GM12878 (cell line): Measurements from ENCODE around the gene ZNF827. TPM values are rescaled to one million over a fixed set of nuclear protein-coding genes. Genes with fewer than 3 reads are reported as not detected.

ENCODE experiments used
- ATAC-seq: fragments of 200-7000 bp; cut with Tn5 transposase; 3 replicates; pipeline ENCODE4 v1.9.1; 2020; ENCODE audit warnings: mild to moderate bottlenecking, moderate library complexity
- BruUV-seq: library from RNA; stranded (reverse); fragments of 400-500 nt; replicated peaks from 2 replicates; lab custom pipeline; 2021; lab: Mats Ljungman, UMichigan
- CTCF ChIA-PET: fragments of 300-600 bp; sonication (Branson Sonifier 250); formaldehyde crosslinking; extraction: SDS; loops from one replicate; lab custom pipeline; 2021; ENCODE audit warnings: inconsistent platforms; lab: Yijun Ruan, JAX
- POLR2A ChIA-PET: fragments of 350-600 bp; formaldehyde crosslinking; extraction: SDS; loops from one replicate; lab custom pipeline; 2021; ENCODE audit warnings: inconsistent platforms; lab: Charles Lee
- RAD21 ChIA-PET: fragments of 300-600 bp; sonication (Branson Sonifier 250); formaldehyde crosslinking; loops from one replicate; lab custom pipeline; 2023; ENCODE audit warnings: antibody characterized with exemption; ENCODE audit not compliant: unreplicated experiment; lab: Charles Lee
- SMC1A ChIA-PET: fragments of 300-600 bp; sonication (Branson Sonifier 250); formaldehyde crosslinking; loops from one replicate; lab custom pipeline; 2023; ENCODE audit not compliant: unreplicated experiment, uncharacterized antibody; lab: Charles Lee
- DNase-seq: peaks from one replicate; pipeline ENCODE4 v3.0.0-alpha.2; 2011; ENCODE audit warnings: low read depth, low spot score
- FAIRE-seq: peaks from 3 replicates; lab custom pipeline; 2011; peaks lifted over from hg19 to GRCh38; lab: Jason Lieb, UNC
- H2AFZ ChIP-seq: 2 replicates; pipeline ENCODE4 v1.6.0; 2011; ENCODE audit warnings: low read depth, low read length, control low read depth; ENCODE audit not compliant: control insufficient read depth
- H3K27ac ChIP-seq: 2 replicates; pipeline ENCODE4 v1.5.1; 2011; ENCODE audit warnings: control low read depth; ENCODE audit not compliant: control insufficient read depth, insufficient read depth
- H3K27me3 ChIP-seq, 2 experiments: replicated peaks in 1 of 2; 2 replicates each; pipeline versions ENCODE4 v1.6.0 to v1.6.1; 2011; ENCODE audit warnings: low read length in 1 of 2; ENCODE audit not compliant: control insufficient read depth in 2 of 2, insufficient read depth in 2 of 2
- H3K36me3 ChIP-seq, 2 experiments: 2 replicates each; pipeline ENCODE4 v1.5.1; 2011; ENCODE audit warnings: low read length in 1 of 2; ENCODE audit not compliant: control insufficient read depth in 2 of 2, insufficient read depth in 2 of 2
- H3K4me1 ChIP-seq: 2 replicates; pipeline ENCODE4 v1.6.1; 2011; ENCODE audit warnings: mild to moderate bottlenecking, low read length, moderate library complexity, mixed read lengths; ENCODE audit not compliant: control insufficient read depth, insufficient read depth
- H3K4me2 ChIP-seq: 2 replicates; pipeline ENCODE4 v1.6.0; 2011; ENCODE audit warnings: control low read depth; ENCODE audit not compliant: control insufficient read depth, insufficient read depth
- H3K4me3 ChIP-seq: fragments of 200-600 bp; sonication (generic); 2 replicates; pipeline ENCODE4 v1.5.1; 2016
- H3K79me2 ChIP-seq: 2 replicates; pipeline ENCODE4 v1.6.0; 2011; ENCODE audit warnings: low read length; ENCODE audit not compliant: control insufficient read depth, insufficient read depth
- H3K9ac ChIP-seq: 2 replicates; pipeline ENCODE4 v1.8.0; 2011; ENCODE audit warnings: low read length, control low read depth, mixed read lengths; ENCODE audit not compliant: control insufficient read depth, insufficient read depth
- H3K9me3 ChIP-seq: replicated peaks from 3 replicates; pipeline ENCODE4 v1.5.1; 2011; ENCODE audit warnings: mild to moderate bottlenecking, low read length; ENCODE audit not compliant: control insufficient read depth, insufficient read depth
- H4K20me1 ChIP-seq: 2 replicates; pipeline ENCODE4 v1.6.0; 2011; ENCODE audit not compliant: control insufficient read depth, insufficient read depth
- CHD4 ChIP-seq: fragments of 200-600 bp; sonication (generic); IDR thresholded peaks from 2 replicates; pipeline ENCODE4 v1.6.1; 2016; ENCODE audit warnings: mild to moderate bottlenecking
- CREM ChIP-seq: IDR thresholded peaks from 2 replicates; pipeline ENCODE4 v1.6.1; 2014; ENCODE audit warnings: antibody characterized with exemption, low read depth
- ETV6 ChIP-seq, 2 experiments: fragments of 450-650 bp in 1 of 2; IDR thresholded peaks in 1 of 2; conservative IDR thresholded peaks in 1 of 2; 2 replicates each; pipeline ENCODE4 v1.6.1; 2014; ENCODE audit warnings: antibody characterized with exemption in 1 of 2, borderline replicate concordance in 1 of 2, low read depth in 1 of 2, mild to moderate bottlenecking in 1 of 2, moderate library complexity in 1 of 2
- HCFC1 ChIP-seq: fragments of 150-350 bp; IDR thresholded peaks from 2 replicates; pipeline ENCODE4 v1.6.1; 2014; ENCODE audit warnings: low read length
- MTA2 ChIP-seq: fragments of 450-650 bp; IDR thresholded peaks from 2 replicates; pipeline ENCODE4 v1.6.1; 2016; ENCODE audit warnings: low read depth, mild to moderate bottlenecking, moderate library complexity
- MTA3 ChIP-seq: IDR thresholded peaks from 2 replicates; pipeline ENCODE4 v1.6.1; 2012; ENCODE audit warnings: low read length, inconsistent platforms, borderline replicate concordance
- MYC ChIP-seq: IDR thresholded peaks from 2 replicates; pipeline ENCODE4 v1.6.1; 2011; ENCODE audit warnings: mild to moderate bottlenecking, low read length, moderate library complexity, inconsistent platforms; ENCODE audit not compliant: insufficient read depth, insufficient replicate concordance, insufficient read length, severe bottlenecking
- NFIC ChIP-seq: IDR thresholded peaks from 2 replicates; pipeline ENCODE4 v1.6.1; 2012; ENCODE audit warnings: low read depth, mild to moderate bottlenecking, inconsistent platforms, low read length, moderate library complexity
- PAX8 ChIP-seq: fragments of 450-650 bp; IDR thresholded peaks from 2 replicates; pipeline ENCODE4 v1.6.1; 2017; ENCODE audit warnings: mild to moderate bottlenecking, moderate library complexity
- POLR2AphosphoS2 ChIP-seq: IDR thresholded peaks from 2 replicates; pipeline ENCODE4 v1.6.1; 2011; ENCODE audit warnings: low read depth, mild to moderate bottlenecking, low read length, improper control_type of control experiment, moderate library complexity
- ZNF622 ChIP-seq: fragments of 450-650 bp; IDR thresholded peaks from 2 replicates; pipeline ENCODE4 v1.6.1; 2017; ENCODE audit warnings: mild to moderate bottlenecking, inconsistent platforms
- WGBS: methylation state at CpG from one replicate; pipeline ENCODE4 v1.1.6; 2016; ENCODE audit warnings: low lambda C conversion rate; ENCODE audit not compliant: insufficient replicate concordance, insufficient coverage; ENCODE audit errors: missing lambda C conversion rate; 5-methylcytosine and 5-hydroxymethylcytosine counted together
- in situ Hi-C: fragments of 300-500 bp; cut with MboI; formaldehyde crosslinking; loops from 9 replicates; pipeline ENCODE4 v1.14.3; 2018; ENCODE audit warnings: mixed read lengths
- intact Hi-C: fragments of 100-400 bp; cut with micrococcal nuclease; formaldehyde crosslinking; loops from one replicate; pipeline ENCODE4 v1.14.2; 2022; ENCODE audit not compliant: unreplicated experiment
- polyA plus RNA-seq, 11 experiments: library from polyadenylated mRNA; depleted of rRNA in 4 of 11; unstranded in 6 of 11; stranded (reverse) in 5 of 11; fragments of >200 nt; fragmentation: Nextera tagmentation in 4 of 11; fragmentation: Illumina TruSeq in 1 of 11; extraction: Ambion mirVana in 4 of 11; extraction: Trizol in 1 of 11; gene quantifications; 1 replicate in 1 of 11; 2 replicates in 10 of 11; pipeline versions ENCODE4 v1.2.1 to v1.2.3, GENCODE V29; 2011 to 2016; ENCODE audit warnings: inconsistent platforms in 2 of 11, missing spikeins in 2 of 11, low read depth in 1 of 11
- total RNA-seq, 4 experiments: library from RNA; depleted of rRNA in 3 of 4; stranded (reverse); fragments of >200 nt in 3 of 4; fragmentation: Illumina TruSeq in 1 of 4; extraction: Trizol in 1 of 4; gene quantifications; 2 replicates each; pipeline versions ENCODE4 v1.2.1 to v1.2.3, GENCODE V29; 2013 to 2021
- TF ChIP-seq, protein P1 (sequence below), 3 experiments: IDR thresholded peaks in 2 of 3; conservative IDR thresholded peaks in 1 of 3; 2 replicates each; pipeline ENCODE4 v1.5.1; 2011; ENCODE audit warnings: low read depth in 3 of 3, low read length in 3 of 3, mild to moderate bottlenecking in 3 of 3, control low read depth in 2 of 3, moderate library complexity in 2 of 3, inconsistent platforms in 1 of 3, mixed read lengths in 1 of 3; ENCODE audit not compliant: control insufficient read depth in 2 of 3, insufficient read depth in 1 of 3; ENCODE audit errors: extremely low read depth in 1 of 3

The ZNF827 gene
- total and polyA plus RNA-seq, 10 of the 15 experiments (the other 5 are each of a cell fraction or from before 2014, with no cell fraction given): 3.8 to 31.5 (median 13.6) TPM

DNA sequence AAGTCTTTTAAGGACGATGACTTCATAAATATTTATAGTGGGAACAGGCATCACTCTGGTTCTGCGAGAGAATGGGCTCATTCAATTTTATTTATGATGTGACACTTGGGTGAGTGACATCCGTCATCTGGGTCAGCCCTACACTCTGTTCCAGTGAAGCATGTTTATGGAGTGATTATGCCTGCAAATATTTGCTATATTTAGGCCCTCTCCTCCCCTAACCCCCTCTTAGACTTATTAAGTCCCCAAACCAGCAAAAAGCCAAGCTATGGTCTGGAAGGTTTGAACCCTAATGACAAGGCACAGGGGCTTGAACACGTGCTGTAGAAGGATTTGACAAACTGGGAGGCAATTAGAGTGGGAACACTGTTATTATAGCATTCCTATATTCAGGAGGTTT, 202.8 kb downstream of the ZNF827 start:
- no peak overlapping the region for H3K4me2 ChIP-seq
- ChIA-PET SMC1A (interaction anchor here (1.1 kb wide), 1 partner anchor 10 kb away, joined by 3 read pairs; no protein-coding TSS in a partner anchor), CTCF (no interaction called here), RAD21 (no interaction called here), POLR2A (no interaction called here)
- H3K9me3 ChIP-seq: no peaks in the 10 kb centered on the region
- no peak overlapping the region for H3K9ac ChIP-seq
- no peaks in the 10 kb centered on the region for H3K79me2 ChIP-seq
- H3K36me3 ChIP-seq: no peaks in the 10 kb centered on the region
- DNase-seq (no peak), ATAC-seq (no peak), FAIRE-seq (no peak)
- no peaks in the 10 kb centered on the region for H4K20me1 ChIP-seq
- H3K4me1 ChIP-seq: peaks cover 16% of the 10 kb centered on the region
- in situ Hi-C loops (no loop called here), intact Hi-C loops (loop anchor here (2.0 kb wide), 1 partner anchor 73 kb away; no protein-coding TSS in a partner anchor)
- no peak overlapping the region for H3K27ac ChIP-seq
- H3K27me3 ChIP-seq: no peaks in the 10 kb centered on the region; a peak in 1 of 4 replicates
- TF ChIP-seq POLR2AphosphoS2 (no peak), CHD4 (no peak), ZNF622 (no peak), ETV6 (conservative IDR thresholded peaks at IDR 0.05 in 1 of 2, IDR thresholded peaks at IDR 0.05 in 1 of 2; ENCODE audit: borderline replicate concordance in 1 of 2, low read depth in 1 of 2) (no peak), NFIC (no peak), HCFC1 (no peak), CREM (no peak), MYC (no peak), MTA2 (no peak), MTA3 (no peak), PAX8 (no peak)
- TF ChIP-seq, protein P1, sequence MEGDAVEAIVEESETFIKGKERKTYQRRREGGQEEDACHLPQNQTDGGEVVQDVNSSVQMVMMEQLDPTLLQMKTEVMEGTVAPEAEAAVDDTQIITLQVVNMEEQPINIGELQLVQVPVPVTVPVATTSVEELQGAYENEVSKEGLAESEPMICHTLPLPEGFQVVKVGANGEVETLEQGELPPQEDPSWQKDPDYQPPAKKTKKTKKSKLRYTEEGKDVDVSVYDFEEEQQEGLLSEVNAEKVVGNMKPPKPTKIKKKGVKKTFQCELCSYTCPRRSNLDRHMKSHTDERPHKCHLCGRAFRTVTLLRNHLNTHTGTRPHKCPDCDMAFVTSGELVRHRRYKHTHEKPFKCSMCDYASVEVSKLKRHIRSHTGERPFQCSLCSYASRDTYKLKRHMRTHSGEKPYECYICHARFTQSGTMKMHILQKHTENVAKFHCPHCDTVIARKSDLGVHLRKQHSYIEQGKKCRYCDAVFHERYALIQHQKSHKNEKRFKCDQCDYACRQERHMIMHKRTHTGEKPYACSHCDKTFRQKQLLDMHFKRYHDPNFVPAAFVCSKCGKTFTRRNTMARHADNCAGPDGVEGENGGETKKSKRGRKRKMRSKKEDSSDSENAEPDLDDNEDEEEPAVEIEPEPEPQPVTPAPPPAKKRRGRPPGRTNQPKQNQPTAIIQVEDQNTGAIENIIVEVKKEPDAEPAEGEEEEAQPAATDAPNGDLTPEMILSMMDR (IDR thresholded peaks at IDR 0.05 in 2 of 3, conservative IDR thresholded peaks at IDR 0.05 in 1 of 3; ENCODE audit: control insufficient read depth in 2 of 3, extremely low read depth in 1 of 3, insufficient read depth in 1 of 3, low read depth in 3 of 3, low read length in 3 of 3): no peak
- BruUV-seq: no TSS peak
- H3K4me3 ChIP-seq: no peak overlapping the region
- no peak overlapping the region for H2AFZ ChIP-seq
- 91% methylated on average over 4 of the region's 4 CpGs for WGBS
